ENCODE measurements around the gene LMCD1. TPM values are rescaled to one million over a fixed set of nuclear protein-coding genes. Genes with fewer than 3 reads are reported as not detected.
A peak's percentile ranks its signal among the peaks of the same experiment; 100 is the strongest.

Gene LMCD1
- polyA plus RNA-seq, 5 donors: 66.9 to 81.8 (median 78.7) TPM

GRCh38 chr3:8618950-8619349, 117.3 kb downstream of the LMCD1 start:
- no peak for DNase-seq

GRCh38 chr3:8619548-8619947, 117.9 kb downstream of the LMCD1 start:
- DNase-seq: no peak

GRCh38 chr3:8621141-8621540, 119.5 kb downstream of the LMCD1 start:
- no peak for DNase-seq

GRCh38 chr3:8621872-8622271, 120.2 kb downstream of the LMCD1 start:
- no peak for DNase-seq

- peak; percentile 65 to 71 for DNase-seq
Measured at GRCh38 chr3:8622873-8623691, 121.5 kb downstream of the LMCD1 start.

GRCh38 chr3:8623741-8624140, 122.1 kb downstream of the LMCD1 start:
- no peak for DNase-seq

Other genes with a start within 250 kb of the LMCD1 start
- gene SSUH2, start 143.0 kb downstream of the LMCD1 start, polyA plus RNA-seq (ENCODE audit: insufficient read depth in 1 of 5, insufficient read length in 5 of 5, low replicate concordance in 1 of 5): 1 to 10 TPM; 1.5 to 2.7 (median 2.3) TPM
- gene CAV3, start 232.0 kb downstream of the LMCD1 start, polyA plus RNA-seq (ENCODE audit: insufficient read depth in 1 of 5, insufficient read length in 5 of 5, low replicate concordance in 1 of 5): 10 to 100 TPM in 1 of 5 donors, 1 to 10 TPM in 1, under 1 TPM in 3; 0.58 to 12.1 (median 0.80) TPM

Measured in right lung (tissue), 5 donors.